Fibroblast of lung (primary cell): ENCODE measurements around the gene NOS1AP.

ENCODE experiments used
- CTCF ChIP-seq, 2 donors: IDR thresholded peaks in 1 of 2; conservative IDR thresholded peaks in 1 of 2; 1 replicate in 1 of 2; 2 replicates in 1 of 2; pipeline ENCODE4 v1.5.1; 2011 to 2012; ENCODE audit warnings: low read length in 2 of 2, control low read depth in 1 of 2, inconsistent platforms in 1 of 2, low read depth in 1 of 2, mild to moderate bottlenecking in 1 of 2
- EZH2 ChIP-seq: IDR thresholded peaks from 2 replicates; pipeline ENCODE4 v1.5.1; 2012; ENCODE audit warnings: low read length, control low read depth, mild to moderate bottlenecking; ENCODE audit errors: missing control alignments

- TF ChIP-seq EZH2 (no peak), CTCF (conservative IDR thresholded peaks at IDR 0.05 in 1 of 2, IDR thresholded peaks at IDR 0.05 in 1 of 2; ENCODE audit: low read depth in 1 of 2, low read length in 2 of 2) (no peak)
These were observed 6.4 kb downstream of the NOS1AP start for GRCh38 chr1:162075862-162076261.
